OCI-LY7 (cell line): ENCODE measurements around the gene SLC25A21.

ENCODE experiments used
- EZH2phosphoT487 ChIP-seq: fragments of 200-600 bp; sonication (generic); IDR thresholded peaks from 2 replicates; pipeline ENCODE4 v1.6.1; 2018; ENCODE audit warnings: low read depth, borderline replicate concordance, mild to moderate bottlenecking, mixed run types, antibody characterized with exemption, low read length, moderate library complexity, mixed read lengths
- TF ChIP-seq, protein P1 (sequence below): fragments of 200-600 bp; sonication (generic); conservative IDR thresholded peaks from 2 replicates; pipeline ENCODE4 v1.5.1; 2014; ENCODE audit warnings: mild to moderate bottlenecking, antibody characterized with exemption, low read length, moderate library complexity, mixed read lengths

DNA sequence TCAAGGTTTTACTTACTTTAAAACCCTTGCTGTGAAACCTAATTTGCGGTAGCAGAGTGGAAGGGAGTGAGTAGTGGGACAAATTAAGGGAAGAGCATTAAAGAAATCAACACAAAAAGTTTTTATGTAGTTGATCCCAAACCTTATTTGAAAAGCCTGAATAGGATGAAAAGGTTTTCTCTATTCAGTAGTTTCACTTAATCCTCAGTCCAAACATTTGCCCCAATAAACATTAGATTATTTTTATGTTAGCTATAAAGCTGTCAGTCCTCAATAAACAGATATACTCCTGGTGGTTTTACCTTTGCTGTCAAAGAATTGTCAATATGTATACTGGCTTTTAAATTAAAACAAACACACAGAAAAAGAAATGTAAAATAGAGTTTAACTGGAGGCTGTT lies 374.8 kb downstream of the SLC25A21 start:
- TF ChIP-seq, protein P1, sequence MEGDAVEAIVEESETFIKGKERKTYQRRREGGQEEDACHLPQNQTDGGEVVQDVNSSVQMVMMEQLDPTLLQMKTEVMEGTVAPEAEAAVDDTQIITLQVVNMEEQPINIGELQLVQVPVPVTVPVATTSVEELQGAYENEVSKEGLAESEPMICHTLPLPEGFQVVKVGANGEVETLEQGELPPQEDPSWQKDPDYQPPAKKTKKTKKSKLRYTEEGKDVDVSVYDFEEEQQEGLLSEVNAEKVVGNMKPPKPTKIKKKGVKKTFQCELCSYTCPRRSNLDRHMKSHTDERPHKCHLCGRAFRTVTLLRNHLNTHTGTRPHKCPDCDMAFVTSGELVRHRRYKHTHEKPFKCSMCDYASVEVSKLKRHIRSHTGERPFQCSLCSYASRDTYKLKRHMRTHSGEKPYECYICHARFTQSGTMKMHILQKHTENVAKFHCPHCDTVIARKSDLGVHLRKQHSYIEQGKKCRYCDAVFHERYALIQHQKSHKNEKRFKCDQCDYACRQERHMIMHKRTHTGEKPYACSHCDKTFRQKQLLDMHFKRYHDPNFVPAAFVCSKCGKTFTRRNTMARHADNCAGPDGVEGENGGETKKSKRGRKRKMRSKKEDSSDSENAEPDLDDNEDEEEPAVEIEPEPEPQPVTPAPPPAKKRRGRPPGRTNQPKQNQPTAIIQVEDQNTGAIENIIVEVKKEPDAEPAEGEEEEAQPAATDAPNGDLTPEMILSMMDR, result no peak
- TF ChIP-seq EZH2phosphoT487, result no peak
